H9 (cell line): ENCODE measurements around the gene STRA6. TPM values are rescaled to one million over a fixed set of nuclear protein-coding genes. Genes with fewer than 3 reads are reported as not detected.

Experiments
- DNase-seq: peaks from one replicate; pipeline ENCODE4 v3.0.0-alpha.2; 2017
- H2AFZ ChIP-seq: one replicate; pipeline ENCODE4 v1.6.1; 2013; ENCODE audit warnings: mild to moderate bottlenecking, low read length, control low read depth, moderate library complexity
- H2AK5ac ChIP-seq: 2 replicates; pipeline ENCODE4 v1.6.1; 2013; ENCODE audit warnings: low read length, control low read depth, mixed read lengths; ENCODE audit not compliant: insufficient read length
- H2BK120ac ChIP-seq: one replicate; pipeline ENCODE4 v1.6.1; 2013; ENCODE audit warnings: low read depth, mild to moderate bottlenecking, low read length, control low read depth, inconsistent platforms; ENCODE audit not compliant: poor library complexity, severe bottlenecking
- H2BK12ac ChIP-seq: 2 replicates; pipeline ENCODE4 v1.6.1; 2013; ENCODE audit warnings: low read length, control low read depth, mixed read lengths, low read depth; ENCODE audit not compliant: insufficient read length
- H2BK15ac ChIP-seq: 2 replicates; pipeline ENCODE4 v1.6.1; 2013; ENCODE audit warnings: low read depth, low read length, control low read depth
- H2BK20ac ChIP-seq: one replicate; pipeline ENCODE4 v1.6.1; 2013; ENCODE audit warnings: low read depth, mild to moderate bottlenecking, low read length, control low read depth, inconsistent platforms; ENCODE audit not compliant: poor library complexity, severe bottlenecking
- H2BK5ac ChIP-seq: 2 replicates; pipeline ENCODE4 v1.6.1; 2013; ENCODE audit warnings: low read length, control low read depth, mixed read lengths; ENCODE audit not compliant: insufficient read length
- H3K14ac ChIP-seq: 2 replicates; pipeline ENCODE4 v1.6.1; 2013; ENCODE audit warnings: low read length, control low read depth; ENCODE audit not compliant: insufficient read depth
- H3K18ac ChIP-seq: 2 replicates; pipeline ENCODE4 v1.6.1; 2013; ENCODE audit warnings: low read depth, mild to moderate bottlenecking, mixed read lengths, low read length, control low read depth; ENCODE audit not compliant: insufficient read length
- H3K23ac ChIP-seq: 2 replicates; pipeline ENCODE4 v1.6.1; 2013; ENCODE audit warnings: low read length, control low read depth, mixed read lengths, low read depth; ENCODE audit not compliant: insufficient read length
- H3K23me2 ChIP-seq: 2 replicates; pipeline ENCODE4 v1.6.1; 2013; ENCODE audit warnings: low read depth, mild to moderate bottlenecking, mixed read lengths, low read length, control low read depth; ENCODE audit not compliant: insufficient read length, poor library complexity, severe bottlenecking
- H3K27ac ChIP-seq: 2 replicates; pipeline ENCODE4 v1.5.1; 2013; ENCODE audit warnings: low read length, control low read depth, mixed read lengths, low read depth; ENCODE audit not compliant: insufficient read length
- H3K27me3 ChIP-seq: 2 replicates; pipeline ENCODE4 v1.6.1; 2013; ENCODE audit warnings: low read length, control low read depth, inconsistent platforms; ENCODE audit not compliant: insufficient read depth
- H3K4ac ChIP-seq: 2 replicates; pipeline ENCODE4 v1.6.1; 2013; ENCODE audit warnings: low read depth, mild to moderate bottlenecking, control low read depth, inconsistent platforms, low read length, moderate library complexity
- H3K4me1 ChIP-seq: 2 replicates; pipeline ENCODE4 v1.6.1; 2013; ENCODE audit warnings: low read length, control low read depth, inconsistent platforms; ENCODE audit not compliant: insufficient read depth
- H3K4me2 ChIP-seq: 2 replicates; pipeline ENCODE4 v1.6.1; 2013; ENCODE audit warnings: low read length, control low read depth, mixed read lengths; ENCODE audit not compliant: insufficient read length, insufficient read depth
- H3K56ac ChIP-seq: 2 replicates; pipeline ENCODE4 v1.6.1; 2013; ENCODE audit warnings: low read depth, mild to moderate bottlenecking, mixed read lengths, low read length, control low read depth; ENCODE audit not compliant: insufficient read length
- H3K79me1 ChIP-seq: 2 replicates; pipeline ENCODE4 v1.6.1; 2013; ENCODE audit warnings: low read depth, mild to moderate bottlenecking, moderate library complexity, low read length, control low read depth, inconsistent platforms; ENCODE audit not compliant: insufficient read depth, poor library complexity, severe bottlenecking
- H3K79me2 ChIP-seq: 2 replicates; pipeline ENCODE4 v1.6.1; 2013; ENCODE audit warnings: low read length, control low read depth, inconsistent platforms; ENCODE audit not compliant: insufficient read depth
- H3K9ac ChIP-seq: 2 replicates; pipeline ENCODE4 v1.6.1; 2013; ENCODE audit warnings: low read length, control low read depth, mixed read lengths; ENCODE audit not compliant: insufficient read length; ENCODE audit errors: extremely low read depth
- H3K9me3 ChIP-seq: one replicate; pipeline ENCODE4 v1.6.1; 2013; ENCODE audit warnings: low read depth, low read length, inconsistent platforms; ENCODE audit not compliant: control insufficient read depth
- H3T11ph ChIP-seq: one replicate; pipeline ENCODE4 v1.6.1; 2013; ENCODE audit warnings: mild to moderate bottlenecking, low read length, control low read depth, inconsistent platforms
- H4K20me1 ChIP-seq: one replicate; pipeline ENCODE4 v1.6.1; 2013; ENCODE audit not compliant: control insufficient read depth, insufficient read length, insufficient read depth
- H4K5ac ChIP-seq: 2 replicates; pipeline ENCODE4 v1.6.1; 2013; ENCODE audit warnings: low read depth, mild to moderate bottlenecking, mixed read lengths, low read length, control low read depth; ENCODE audit not compliant: insufficient read length
- H4K8ac ChIP-seq: replicated peaks from 2 replicates; pipeline ENCODE4 v1.6.1; 2013; ENCODE audit warnings: low read length, control low read depth, mixed read lengths, low read depth; ENCODE audit not compliant: insufficient read length
- H4K91ac ChIP-seq: 2 replicates; pipeline ENCODE4 v1.6.1; 2013; ENCODE audit warnings: low read depth, mild to moderate bottlenecking, moderate library complexity, mixed read lengths, low read length, control low read depth; ENCODE audit not compliant: insufficient read length
- H3K27ac Mint-ChIP-seq, 3 experiments: 2 replicates in 2 of 3; 3 replicates in 1 of 3; pipeline ENCODE4 v1.8.0; 2020 to 2021; ENCODE audit warnings: mixed read lengths in 3 of 3, mild to moderate bottlenecking in 1 of 3, moderate library complexity in 1 of 3
- H3K27me3 Mint-ChIP-seq: 2 replicates; pipeline ENCODE4 v1.8.0; 2021; ENCODE audit warnings: low read depth, mild to moderate bottlenecking, moderate library complexity, mixed read lengths
- H3K36me3 Mint-ChIP-seq, 3 experiments: 2 replicates in 2 of 3; 3 replicates in 1 of 3; pipeline ENCODE4 v1.8.0; 2020 to 2021; ENCODE audit warnings: low read depth in 3 of 3, mixed read lengths in 3 of 3; ENCODE audit not compliant: insufficient read depth in 1 of 3
- H3K4me1 Mint-ChIP-seq, 2 experiments: 2 replicates each; pipeline ENCODE4 v1.8.0; 2020; ENCODE audit warnings: mixed read lengths in 2 of 2
- H3K4me3 Mint-ChIP-seq, 2 experiments: 2 replicates in 1 of 2; 3 replicates in 1 of 2; pipeline ENCODE4 v1.8.0; 2020 to 2021; ENCODE audit warnings: mild to moderate bottlenecking in 2 of 2, mixed read lengths in 2 of 2, moderate library complexity in 1 of 2
- H3K9me3 Mint-ChIP-seq, 2 experiments: 2 replicates in 1 of 2; 3 replicates in 1 of 2; pipeline ENCODE4 v1.8.0; 2020; ENCODE audit warnings: mild to moderate bottlenecking in 2 of 2, mixed read lengths in 2 of 2, moderate library complexity in 1 of 2
- CTCF ChIP-seq: fragments of 200-600 bp; sonication (generic); conservative IDR thresholded peaks from 3 replicates; pipeline ENCODE4 v1.8.0; 2021; ENCODE audit warnings: antibody characterized with exemption, mild to moderate bottlenecking
- WGBS: extraction: QIAGEN DNeasy Blood & Tissue Kit; methylation state at CpG from one replicate; pipeline ENCODE4 v1.1.7; 2013; ENCODE audit warnings: missing lambda C conversion rate, low lambda C conversion rate, mixed read lengths; ENCODE audit not compliant: insufficient read length; ENCODE audit errors: extremely low coverage; 5-methylcytosine and 5-hydroxymethylcytosine counted together
- long read RNA-seq: library from polyadenylated mRNA; unstranded; transcript quantifications from one replicate; pipeline ENCODE4 v2.0.0, GENCODE V29; 2020
- total RNA-seq: library from RNA; stranded (reverse); gene quantifications from 2 replicates; pipeline ENCODE4 v1.2.1, GENCODE V29; 2021

STRA6 gene, protein sequence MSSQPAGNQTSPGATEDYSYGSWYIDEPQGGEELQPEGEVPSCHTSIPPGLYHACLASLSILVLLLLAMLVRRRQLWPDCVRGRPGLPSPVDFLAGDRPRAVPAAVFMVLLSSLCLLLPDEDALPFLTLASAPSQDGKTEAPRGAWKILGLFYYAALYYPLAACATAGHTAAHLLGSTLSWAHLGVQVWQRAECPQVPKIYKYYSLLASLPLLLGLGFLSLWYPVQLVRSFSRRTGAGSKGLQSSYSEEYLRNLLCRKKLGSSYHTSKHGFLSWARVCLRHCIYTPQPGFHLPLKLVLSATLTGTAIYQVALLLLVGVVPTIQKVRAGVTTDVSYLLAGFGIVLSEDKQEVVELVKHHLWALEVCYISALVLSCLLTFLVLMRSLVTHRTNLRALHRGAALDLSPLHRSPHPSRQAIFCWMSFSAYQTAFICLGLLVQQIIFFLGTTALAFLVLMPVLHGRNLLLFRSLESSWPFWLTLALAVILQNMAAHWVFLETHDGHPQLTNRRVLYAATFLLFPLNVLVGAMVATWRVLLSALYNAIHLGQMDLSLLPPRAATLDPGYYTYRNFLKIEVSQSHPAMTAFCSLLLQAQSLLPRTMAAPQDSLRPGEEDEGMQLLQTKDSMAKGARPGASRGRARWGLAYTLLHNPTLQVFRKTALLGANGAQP
- 11.2 and 12.8 TPM in 2 replicates for total RNA-seq
- long read RNA-seq, transcript STRA6-202 (19 exons, 2,800 nt), result major isoform, 18 of 71 reads
- long read RNA-seq, partial matches to known transcripts, result 28 of 71 reads
- long read RNA-seq, other reads (novel, unspliced or antisense), result 19 of 71 reads

- Histone ChIP-seq H4K91ac (no peak within 1 kb of the TSS), H3K9me3 (no peaks in the 10 kb centered on the region), H2AFZ (no peak within 1 kb of the TSS), H3K27me3 (no peaks in the 10 kb centered on the region), H3K14ac (peak within 1 kb of the TSS; percentile 10), H3K4me1 (peaks cover 18% of the 10 kb centered on the region; the same call in 1 of the 2 replicates), H3K27ac (no peak within 1 kb of the TSS), H3K79me2 (no peaks in the 10 kb centered on the region), H2BK20ac (no peak within 1 kb of the TSS), H3K9ac (no peak within 1 kb of the TSS), H4K20me1 (no peaks in the 10 kb centered on the region), H4K8ac (no peak within 1 kb of the TSS), H2BK15ac (no peak within 1 kb of the TSS), H3K4ac (no peak within 1 kb of the TSS), H2BK12ac (no peak within 1 kb of the TSS), H2BK5ac (no peak within 1 kb of the TSS), H3K79me1 (no peaks in the 10 kb centered on the region), H3K4me2 (peak within 1 kb of the TSS; percentile 71), H2AK5ac (no peak within 1 kb of the TSS), H3K18ac (no peak within 1 kb of the TSS), H2BK120ac (no peak within 1 kb of the TSS), H3K56ac (no peak within 1 kb of the TSS), H3K23me2 (peaks cover 11% of the 10 kb centered on the region), H4K5ac (no peak within 1 kb of the TSS), H3K23ac (no peak within 1 kb of the TSS), H3T11ph (no peak within 1 kb of the TSS)
- Mint-ChIP-seq H3K9me3 (no peaks in the 10 kb centered on the region), H3K4me1 (peaks cover 52 to 62% of the 10 kb centered on the region in 2 experiments), H3K27ac (peak within 1 kb of the TSS; percentile 87 to 95 (median 92); a peak in 6 of 7 replicates), H3K4me3 (peak within 1 kb of the TSS; percentile 71 to 83), H3K27me3 (peaks cover 46% of the 10 kb centered on the region), H3K36me3 (peaks cover 0 to 12% (median 10%) of the 10 kb centered on the region in 3 experiments; a peak in 6 of 7 replicates)
- WGBS, result no CpG with 5 or more reads among the region's 26 CpGs
- TF ChIP-seq CTCF, result peak; percentile 48
- peak; percentile 98 for DNase-seq
Measured at GRCh38 chr15:74202452-74203401, at the start of gene STRA6. TSS of gene STRA6 (minus strand) at chr15:74202787. CDS start at chr15:74202267, 520 bp downstream.
